HEK293 (cell line): ENCODE data around the gene CYP4Z1.
"Not testable (repeated sequence)": the region's sequence is repeated elsewhere in the genome, so short reads cannot be mapped to it uniquely, and the experiment has no call there.

Source experiments
- YY1 ChIP-seq: fragments of 450-650 bp; formaldehyde crosslinking; IDR thresholded peaks from 2 replicates; pipeline ENCODE4 v1.5.1; 2018; ENCODE audit warnings: missing biosample characterization, missing genetic modification characterization
- ZNF223 ChIP-seq: fragments of 450-650 bp; formaldehyde crosslinking; IDR thresholded peaks from 2 replicates; pipeline ENCODE4 v1.5.1; 2016; ENCODE audit warnings: missing biosample characterization, missing genetic modification characterization
- ZNF514 ChIP-seq: fragments of 450-650 bp; formaldehyde crosslinking; IDR thresholded peaks from 2 replicates; pipeline ENCODE4 v1.5.1; 2016; ENCODE audit warnings: missing biosample characterization, missing genetic modification characterization
- ZNF791 ChIP-seq: fragments of 450-650 bp; formaldehyde crosslinking; IDR thresholded peaks from 2 replicates; pipeline ENCODE4 v1.5.1; 2016; ENCODE audit warnings: missing biosample characterization, missing genetic modification characterization
- TF ChIP-seq, protein P1 (sequence below): fragments of 450-650 bp; formaldehyde crosslinking; IDR thresholded peaks from 2 replicates; pipeline ENCODE4 v1.5.1; 2016; ENCODE audit warnings: missing biosample characterization, missing genetic modification characterization

DNA sequence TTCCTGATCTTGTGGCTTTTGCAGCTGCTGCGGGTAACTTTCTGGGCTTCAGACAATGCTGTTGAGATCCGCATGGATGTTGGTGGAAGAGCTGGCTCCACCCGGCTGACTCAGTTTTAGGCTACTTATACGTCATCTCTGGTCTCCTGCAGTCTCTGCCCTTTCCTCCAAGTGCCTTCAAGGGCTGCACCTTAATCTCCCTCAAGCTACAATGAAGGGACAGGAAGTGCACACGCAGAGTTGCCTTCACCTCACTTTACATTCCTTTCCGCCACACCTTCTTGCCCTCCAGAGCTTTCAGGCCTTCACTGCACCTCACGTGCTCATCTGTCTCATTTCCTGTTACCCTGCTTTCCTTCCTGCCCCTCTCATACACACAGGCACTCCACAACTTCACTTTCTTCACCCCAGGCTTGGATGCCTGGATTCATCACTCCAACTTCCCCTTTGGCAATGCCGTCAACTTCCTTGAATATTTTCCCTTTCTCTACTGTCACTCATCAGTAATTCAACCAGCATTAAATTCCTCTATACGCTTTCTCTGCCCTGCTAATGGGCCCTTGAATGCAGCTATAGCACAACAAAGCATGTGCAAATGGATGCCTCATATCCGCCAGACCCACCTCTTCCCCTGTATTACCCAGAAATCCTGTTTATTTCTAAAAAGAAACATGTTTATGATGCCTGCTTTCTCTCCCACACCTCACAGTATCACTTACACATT lies 41.0 kb downstream of the CYP4Z1 start:
- TF ChIP-seq ZNF514; YY1; ZNF791 (tag by site-specific recombination); ZNF223 (tag by site-specific recombination): not testable (repeated sequence)
- TF ChIP-seq, protein P1, sequence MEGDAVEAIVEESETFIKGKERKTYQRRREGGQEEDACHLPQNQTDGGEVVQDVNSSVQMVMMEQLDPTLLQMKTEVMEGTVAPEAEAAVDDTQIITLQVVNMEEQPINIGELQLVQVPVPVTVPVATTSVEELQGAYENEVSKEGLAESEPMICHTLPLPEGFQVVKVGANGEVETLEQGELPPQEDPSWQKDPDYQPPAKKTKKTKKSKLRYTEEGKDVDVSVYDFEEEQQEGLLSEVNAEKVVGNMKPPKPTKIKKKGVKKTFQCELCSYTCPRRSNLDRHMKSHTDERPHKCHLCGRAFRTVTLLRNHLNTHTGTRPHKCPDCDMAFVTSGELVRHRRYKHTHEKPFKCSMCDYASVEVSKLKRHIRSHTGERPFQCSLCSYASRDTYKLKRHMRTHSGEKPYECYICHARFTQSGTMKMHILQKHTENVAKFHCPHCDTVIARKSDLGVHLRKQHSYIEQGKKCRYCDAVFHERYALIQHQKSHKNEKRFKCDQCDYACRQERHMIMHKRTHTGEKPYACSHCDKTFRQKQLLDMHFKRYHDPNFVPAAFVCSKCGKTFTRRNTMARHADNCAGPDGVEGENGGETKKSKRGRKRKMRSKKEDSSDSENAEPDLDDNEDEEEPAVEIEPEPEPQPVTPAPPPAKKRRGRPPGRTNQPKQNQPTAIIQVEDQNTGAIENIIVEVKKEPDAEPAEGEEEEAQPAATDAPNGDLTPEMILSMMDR (tag by site-specific recombination) = not testable (repeated sequence)
